Measurements from ENCODE around the gene ENTPD2.
"Not testable (repeated sequence)": the region's sequence is repeated elsewhere in the genome, so short reads cannot be mapped to it uniquely, and the experiment has no call there.

Gene ENTPD2

DNA sequence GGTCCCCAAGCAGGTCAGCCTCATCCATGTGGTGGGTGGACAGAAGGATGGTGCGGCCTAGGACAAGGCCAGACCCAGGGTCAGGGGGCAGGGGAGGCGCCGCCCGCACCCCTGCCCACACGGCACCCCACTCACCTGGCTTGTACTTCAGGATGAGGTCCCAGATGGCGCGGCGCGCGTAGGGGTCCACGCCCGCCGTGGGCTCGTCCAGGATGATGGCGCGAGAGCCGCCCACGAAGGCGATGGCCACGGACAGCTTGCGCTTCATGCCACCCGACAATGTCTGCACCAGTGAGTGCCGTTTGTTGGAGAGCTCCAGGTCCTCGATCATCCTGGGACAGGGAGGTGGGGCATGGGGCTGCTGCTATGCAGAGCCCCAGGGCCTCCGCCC is 38.3 kb downstream of the ENTPD2 start:
- DNase-seq (ENCODE audit: low read depth), result no peak

GRCh38 chr9:137014776-137015539 is 38.9 kb downstream of the ENTPD2 start:
- DNase-seq (ENCODE audit: low read depth), result no peak

DNA sequence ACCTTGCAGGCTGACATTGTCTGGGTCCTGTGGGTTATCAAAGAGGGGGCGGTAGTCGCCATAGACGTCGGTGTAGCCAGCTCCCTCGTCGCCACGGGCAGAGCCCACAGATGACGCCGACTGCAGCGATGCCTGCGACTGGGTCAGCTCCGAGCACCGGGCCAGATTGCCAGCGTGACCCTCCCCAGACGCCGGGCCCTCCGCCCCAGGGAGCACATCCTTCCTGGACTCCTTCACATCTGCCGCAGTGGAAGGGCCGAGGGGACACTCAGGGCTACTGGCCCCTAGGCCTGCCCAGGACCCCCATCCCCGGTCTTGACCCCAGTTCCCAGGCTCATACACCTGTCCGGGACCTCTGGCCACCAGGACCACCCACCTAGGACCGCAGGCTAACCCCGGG is 39.7 kb downstream of the ENTPD2 start:
- no peak for DNase-seq (ENCODE audit: low read depth)

DNA sequence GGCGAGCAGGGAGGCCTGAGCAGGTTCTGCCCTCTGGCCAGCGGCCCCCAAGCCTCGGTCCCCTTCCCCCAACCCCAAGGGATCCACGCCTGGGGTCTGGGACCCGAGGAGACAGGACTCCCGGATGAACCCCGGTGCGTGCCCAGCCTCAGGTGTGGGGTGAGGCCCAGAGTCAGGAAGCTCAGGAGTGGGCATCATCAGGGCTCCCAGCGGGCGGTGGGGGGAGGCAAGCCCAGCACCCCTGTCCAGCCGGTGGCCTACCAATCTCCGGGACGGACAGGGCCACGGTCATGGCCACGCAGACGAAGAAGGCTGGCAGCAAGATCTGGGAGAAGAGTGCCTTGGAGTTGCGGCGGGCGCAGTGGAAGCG is 40.3 kb downstream of the ENTPD2 start:
- DNase-seq (ENCODE audit: low read depth), result no peak

GRCh38 chr9:137012694-137013570 is 40.9 kb downstream of the ENTPD2 start:
- no peak for DNase-seq (ENCODE audit: low read depth)

GRCh38 chr9:137011907-137012675 is 41.8 kb downstream of the ENTPD2 start:
- no peak for DNase-seq (ENCODE audit: low read depth)

DNA sequence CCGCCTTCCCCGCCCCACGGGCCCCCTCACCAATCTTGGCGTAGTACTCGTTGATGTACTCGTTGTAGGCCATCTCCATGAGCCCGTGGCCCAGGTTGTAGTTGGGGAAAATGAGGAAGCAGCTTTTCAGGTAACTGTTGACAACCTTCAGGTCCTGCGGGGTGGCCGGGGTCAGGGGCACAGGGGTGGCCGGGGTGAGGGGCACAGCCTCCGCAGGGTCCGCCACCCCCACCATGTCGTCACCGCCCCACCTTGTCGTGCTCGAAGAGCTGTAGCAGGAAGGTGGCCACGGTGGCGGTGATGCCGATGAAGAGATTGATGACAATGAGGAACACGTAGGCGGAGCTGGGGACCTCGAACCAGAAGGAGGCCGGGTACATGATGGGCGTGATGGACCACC is 42.7 kb downstream of the ENTPD2 start:
- no peak for DNase-seq (ENCODE audit: low read depth)

DNA sequence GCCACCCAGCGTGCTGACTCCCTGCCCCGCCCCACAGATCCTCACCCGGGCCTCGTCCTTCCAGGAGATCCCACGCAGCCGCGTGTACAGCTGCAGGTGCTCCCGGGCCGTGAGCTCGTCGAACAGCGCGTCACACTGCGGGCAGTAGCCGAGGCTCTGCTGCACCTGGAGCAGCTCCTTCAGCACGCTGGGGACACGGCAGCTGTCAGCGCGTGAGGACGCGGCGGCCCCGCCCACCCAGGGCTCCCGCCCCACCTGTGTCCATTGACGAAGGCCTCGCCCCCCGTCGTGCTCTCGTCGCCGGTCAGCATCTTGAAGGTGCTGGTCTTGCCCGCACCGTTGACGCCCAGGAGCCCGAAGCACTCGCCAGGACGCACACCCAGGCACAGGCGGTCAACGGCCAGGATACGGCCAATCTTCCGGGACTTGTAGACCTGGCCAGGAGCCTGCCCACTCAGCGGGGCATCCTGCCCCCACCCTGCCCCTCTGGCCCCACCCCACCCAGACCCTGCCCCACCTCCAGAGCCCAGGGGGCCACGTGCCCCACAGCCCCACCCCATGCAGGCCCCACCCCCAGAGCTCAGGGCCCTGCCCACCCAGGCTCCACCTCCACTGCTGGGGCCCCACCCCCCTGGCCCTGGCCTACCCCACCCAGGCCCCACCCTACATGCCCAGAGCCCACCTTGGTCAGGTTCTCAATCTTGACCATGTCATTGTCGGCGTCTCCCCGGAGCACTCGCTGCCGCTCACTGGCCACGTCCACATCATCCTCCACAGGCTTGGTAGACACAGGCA is 43.7 kb downstream of the ENTPD2 start:
- no peak for DNase-seq (ENCODE audit: low read depth)

GRCh38 chr9:137009217-137009616 is 44.6 kb downstream of the ENTPD2 start:
- no peak for DNase-seq (ENCODE audit: low read depth)

DNA sequence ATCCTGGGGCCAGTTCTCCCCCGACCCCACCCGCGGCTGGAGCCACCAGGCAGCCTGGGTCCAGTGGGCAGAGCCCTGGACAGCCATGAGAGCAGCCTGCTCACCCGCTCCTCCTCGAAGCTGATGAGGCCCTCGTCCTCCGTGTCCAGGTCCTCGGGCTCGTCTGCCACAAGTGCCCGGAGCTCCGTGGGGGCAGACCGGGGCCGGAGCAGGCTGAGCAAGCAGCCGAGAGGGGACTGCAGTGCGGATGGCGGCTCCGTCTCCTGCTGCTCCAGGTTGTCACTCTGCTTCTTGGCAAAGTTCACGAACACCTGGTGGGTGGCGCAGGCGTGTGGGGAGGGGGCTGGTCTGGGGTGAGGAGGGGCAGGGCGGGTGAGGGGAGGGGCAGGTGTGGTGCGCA is 45.5 kb downstream of the ENTPD2 start:
- DNase-seq (ENCODE audit: low read depth), result no peak

- no peak for DNase-seq (ENCODE audit: low read depth)
These were observed 46.0 kb downstream of the ENTPD2 start for GRCh38 chr9:137007816-137008270.

- no peak for DNase-seq (ENCODE audit: low read depth)
These were observed 46.6 kb downstream of the ENTPD2 start for GRCh38 chr9:137007108-137007815.

- DNase-seq (ENCODE audit: low read depth), result no peak
These were observed 47.5 kb downstream of the ENTPD2 start for GRCh38 chr9:137006116-137007003.

DNA sequence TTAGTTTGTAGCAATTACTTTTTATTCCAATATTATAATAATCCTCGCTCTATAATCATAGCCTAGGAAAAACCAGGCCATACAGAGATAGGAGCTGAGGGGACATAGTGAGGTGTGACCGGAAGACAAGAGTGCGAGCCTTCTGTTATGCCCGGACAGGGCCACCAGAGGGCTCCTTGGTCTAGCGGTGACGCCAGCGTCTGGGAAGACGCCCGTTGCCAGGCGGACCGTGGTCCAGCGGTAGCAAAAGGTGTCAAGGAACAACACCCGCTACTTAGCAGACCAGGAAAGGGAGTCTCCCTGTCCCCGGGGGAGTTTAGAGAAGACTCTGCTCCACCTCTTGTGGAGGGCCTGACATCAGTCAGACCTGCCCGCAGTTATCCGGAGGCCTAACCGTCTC is 49.6 kb downstream of the ENTPD2 start:
- not testable (repeated sequence) for DNase-seq (ENCODE audit: low read depth)

DNA sequence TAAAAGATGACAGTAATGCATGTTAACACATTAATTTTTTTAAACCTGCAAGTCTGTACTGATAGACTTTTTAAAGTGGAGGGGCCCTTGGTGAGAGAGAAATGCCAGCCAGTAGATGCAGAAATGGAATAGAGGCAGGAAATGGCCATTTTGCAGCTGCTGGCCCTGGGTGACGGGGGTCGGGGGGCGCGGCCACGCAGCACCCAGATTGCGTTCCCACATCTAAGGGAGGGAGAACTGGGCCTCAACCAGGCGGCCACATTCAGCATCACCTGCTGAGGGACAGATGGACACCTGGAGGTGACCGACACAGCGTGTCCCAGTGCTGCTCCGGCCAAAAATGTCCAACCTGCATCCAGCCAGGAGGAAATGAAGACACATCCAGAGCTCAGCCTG is 51.2 kb downstream of the ENTPD2 start:
- no peak for DNase-seq (ENCODE audit: low read depth)

- DNase-seq (ENCODE audit: low read depth), result no peak
These were observed 51.8 kb downstream of the ENTPD2 start for GRCh38 chr9:137001857-137002645.

DNA sequence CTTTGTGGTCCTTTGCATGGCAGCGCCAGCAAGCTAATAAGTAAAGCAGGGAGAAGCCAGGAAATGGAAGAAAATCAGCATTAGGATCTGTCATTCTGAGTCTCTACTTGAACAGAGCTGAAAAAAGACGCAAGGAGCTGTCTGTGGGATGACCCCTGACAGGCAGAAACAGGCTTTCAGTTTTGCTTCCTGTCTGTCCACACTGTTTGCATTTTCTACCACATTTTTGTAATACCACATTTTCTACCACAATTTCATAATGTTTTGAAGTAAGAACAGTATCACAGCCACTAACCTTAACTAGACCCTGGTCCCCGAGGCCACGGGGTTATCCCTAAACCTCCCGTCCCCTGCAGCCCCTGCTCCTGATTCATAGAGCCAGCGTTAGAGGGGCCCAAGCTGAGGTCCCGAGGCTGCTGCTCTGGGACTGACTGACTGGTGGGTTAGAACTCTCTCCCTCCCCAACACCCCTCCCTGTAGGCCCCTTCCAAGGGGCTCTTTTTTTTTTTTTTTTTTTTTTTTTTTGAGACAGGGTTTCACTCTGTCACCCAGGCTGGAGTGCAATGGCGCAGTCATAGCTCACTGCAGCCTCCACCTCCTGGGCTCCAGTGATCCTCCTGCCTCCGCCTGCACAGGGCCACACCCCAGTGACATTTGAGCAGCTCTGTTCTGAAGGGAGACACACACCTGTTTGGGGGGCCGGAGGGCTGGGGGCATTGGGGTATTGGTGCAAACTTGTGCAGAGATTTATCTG is 53.5 kb downstream of the ENTPD2 start:
- no peak for DNase-seq (ENCODE audit: low read depth)
